HG03039 (cell line): Measurements from ENCODE around the gene GAP43.
"Not testable (repeated sequence)": the region's sequence is repeated elsewhere in the genome, so short reads cannot be mapped to it uniquely, and the experiment has no call there.

Experiments used
- ATAC-seq: cut with Tn5 transposase; IDR thresholded peaks from one replicate; pipeline ENCODE4 v1.9.1; 2021; ENCODE audit warnings: mild to moderate bottlenecking, moderate library complexity; ENCODE audit not compliant: unreplicated experiment

GAP43 gene

DNA sequence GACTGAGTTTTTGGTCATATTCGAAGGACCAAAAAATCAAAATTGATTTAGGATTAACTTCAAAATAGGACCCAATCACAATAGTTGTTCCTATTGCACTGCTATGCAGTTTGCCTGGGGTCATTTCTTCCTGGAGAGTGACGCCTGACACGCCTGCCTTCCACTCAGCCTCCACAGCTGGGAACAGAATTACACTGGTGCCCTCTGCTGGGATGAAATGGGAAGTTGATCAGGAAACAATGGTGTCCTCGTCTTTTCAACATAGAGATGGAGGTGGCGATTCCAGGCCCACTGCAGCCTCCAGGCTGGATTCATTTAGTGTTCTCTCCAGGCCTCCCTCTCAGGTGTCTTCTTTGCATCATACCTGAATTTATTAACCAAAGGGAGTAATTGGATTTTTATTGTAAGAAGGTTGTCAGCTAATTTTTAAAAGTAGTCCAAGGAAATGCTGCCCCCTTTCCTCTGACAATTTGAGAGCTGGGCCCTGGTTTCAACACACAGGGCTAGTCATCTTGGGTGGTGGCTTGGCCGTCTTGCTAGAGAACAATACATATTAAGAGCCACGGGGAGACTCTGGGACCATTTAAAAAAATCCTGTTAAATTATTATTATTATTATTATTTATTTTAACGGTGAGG is 69.7 kb downstream of the GAP43 start:
- ATAC-seq, result peak; percentile 94

DNA sequence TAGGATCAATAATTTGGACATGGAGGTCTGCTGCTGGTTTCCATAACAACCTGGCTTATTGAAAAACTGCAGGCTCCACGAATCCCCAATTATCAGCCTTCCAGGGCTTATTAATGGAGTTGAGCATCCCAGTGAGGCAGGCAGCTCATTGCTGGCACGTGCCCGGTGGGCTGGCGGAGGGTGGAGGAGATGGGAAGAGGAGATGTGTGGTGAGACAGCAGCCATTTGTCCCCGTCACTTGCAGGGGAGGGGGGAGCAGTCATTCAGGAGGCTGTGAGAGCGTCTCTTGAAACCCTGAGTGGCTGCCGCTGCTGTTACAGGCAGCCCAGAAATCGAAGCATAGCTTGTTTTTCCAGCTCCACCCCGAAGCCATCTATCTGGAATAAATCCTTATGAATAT is 70.6 kb downstream of the GAP43 start:
- no peak for ATAC-seq

DNA sequence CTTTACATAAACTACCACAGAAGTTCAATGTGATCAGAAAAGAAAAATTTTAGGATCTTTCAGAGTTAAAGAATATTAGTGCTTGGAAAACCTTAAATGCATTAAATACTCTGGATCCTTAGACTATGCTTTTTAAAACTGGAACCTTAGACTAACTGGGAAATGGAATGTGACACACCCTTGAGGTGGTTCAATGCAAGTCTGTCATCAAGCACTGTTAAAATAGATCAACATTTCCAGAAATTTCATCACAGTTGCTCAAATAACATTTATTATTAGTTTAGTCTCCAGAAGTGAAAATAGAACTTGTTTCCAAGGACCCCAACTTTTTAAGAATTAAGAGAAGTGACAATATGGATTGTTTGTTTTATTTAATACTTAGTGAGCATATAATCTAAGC is 71.8 kb downstream of the GAP43 start:
- ATAC-seq, result no peak

DNA sequence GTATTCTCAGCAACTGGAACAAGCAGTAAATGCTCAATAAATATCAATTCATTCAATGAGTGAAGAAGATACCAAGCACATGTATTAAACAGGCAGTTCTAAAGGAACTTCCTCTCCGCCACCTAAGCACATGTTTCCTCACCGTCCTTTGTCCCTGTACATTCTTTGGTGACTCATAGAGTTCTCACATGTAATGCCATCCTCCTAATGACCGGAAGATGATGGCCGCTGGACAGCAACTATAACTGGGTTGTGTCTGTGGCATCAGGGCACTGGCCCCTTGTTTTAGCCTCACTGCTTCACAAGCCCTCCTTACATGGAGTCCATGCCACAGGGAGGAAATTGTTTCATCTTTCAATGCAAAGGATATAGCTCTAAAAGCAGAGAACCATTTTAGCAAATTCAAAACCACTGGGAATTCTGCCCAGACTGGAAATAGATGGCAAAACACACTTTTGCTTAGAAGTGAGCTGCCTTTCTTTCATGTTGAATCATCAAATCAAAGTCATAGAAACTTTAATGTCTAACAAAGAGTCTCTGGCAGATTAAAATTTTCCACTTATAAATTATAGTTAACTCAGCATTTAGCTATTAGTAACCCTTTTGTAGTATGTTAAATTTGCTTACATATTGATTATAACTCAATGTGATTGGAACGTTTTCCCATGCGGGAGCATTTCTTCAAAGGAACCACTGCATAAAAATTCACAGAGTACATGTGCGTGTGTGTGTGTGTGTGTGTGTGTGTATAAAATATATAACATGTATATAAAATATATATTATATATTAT is 74.1 kb downstream of the GAP43 start:
- no peak for ATAC-seq

DNA sequence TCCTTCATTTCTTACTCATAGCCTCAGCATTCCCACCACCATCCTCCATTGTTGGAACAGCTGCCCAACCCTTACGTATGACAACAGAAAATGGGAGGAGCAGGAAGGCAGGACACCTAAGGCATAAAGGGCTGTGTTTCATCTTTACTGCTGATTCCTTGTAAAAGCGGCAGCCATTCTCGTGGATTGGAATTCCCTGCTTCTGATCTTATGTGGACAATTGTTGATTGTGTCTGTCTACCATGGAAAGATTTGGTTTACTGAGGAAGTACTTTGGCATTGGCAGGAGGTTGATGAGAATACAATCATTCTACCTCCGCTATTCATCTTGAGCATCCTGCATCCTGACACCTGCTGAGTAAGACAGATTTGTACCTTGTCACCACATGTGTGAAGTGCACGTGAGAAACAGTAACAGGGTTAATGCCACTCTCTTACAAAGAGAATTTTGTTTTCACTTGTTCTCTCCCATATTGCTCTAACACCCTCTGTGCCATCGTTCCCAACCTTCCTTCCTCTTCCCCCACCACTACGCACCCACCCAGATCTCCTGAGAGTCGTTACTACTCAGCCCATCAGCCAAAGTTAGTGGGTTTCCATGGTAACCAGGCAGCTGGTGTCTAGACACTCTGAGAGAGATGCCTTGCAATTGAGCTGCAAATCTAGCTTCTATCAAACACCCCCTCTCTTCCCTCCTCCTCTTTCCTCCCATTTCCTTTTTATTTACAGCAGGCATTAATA is 75.7 kb downstream of the GAP43 start:
- ATAC-seq, result no peak

- ATAC-seq, result no peak
Measured at GRCh38 chr3:115699706-115700105, 76.4 kb downstream of the GAP43 start.

GRCh38 chr3:115702598-115702997 is 79.3 kb downstream of the GAP43 start:
- ATAC-seq, result no peak

DNA sequence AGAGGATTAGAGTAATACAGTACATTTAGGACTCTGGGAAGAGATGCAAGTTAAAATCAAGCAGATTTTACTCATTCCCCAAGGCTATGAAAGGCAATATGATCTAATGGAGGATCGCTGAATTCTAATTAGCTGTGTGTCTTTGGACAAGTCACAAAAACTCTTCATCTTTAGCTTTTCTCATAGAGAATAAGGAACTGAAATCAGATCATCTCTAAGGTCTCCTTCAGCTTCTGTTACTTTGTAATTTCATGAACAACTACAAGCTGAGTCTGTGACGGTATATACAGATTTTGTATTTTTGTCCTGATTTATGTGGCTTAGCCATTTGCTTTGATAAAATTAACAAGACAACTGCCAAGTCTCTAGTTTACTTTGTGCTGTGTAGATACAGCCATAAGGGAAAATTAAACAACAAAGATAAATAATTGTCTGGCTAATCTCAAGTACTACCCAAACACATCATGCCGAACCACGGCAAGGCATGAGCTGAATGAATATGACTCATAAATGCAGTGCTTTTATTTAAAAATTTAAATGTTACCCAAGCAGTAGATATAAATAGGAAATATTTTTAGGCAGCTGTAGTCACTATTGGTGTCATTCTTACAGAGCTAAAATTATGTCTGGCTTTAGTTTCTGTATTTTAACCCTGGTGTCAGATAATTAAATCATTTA is 81.5 kb downstream of the GAP43 start:
- ATAC-seq, result no peak

- ATAC-seq, result no peak
Measured at GRCh38 chr3:115706311-115706829, 83.1 kb downstream of the GAP43 start.

- no peak for ATAC-seq
Measured at GRCh38 chr3:115708540-115708939, 85.2 kb downstream of the GAP43 start.

GRCh38 chr3:115709093-115709492 is 85.8 kb downstream of the GAP43 start:
- no peak for ATAC-seq

GRCh38 chr3:115709931-115710330 is 86.6 kb downstream of the GAP43 start:
- no peak for ATAC-seq

- ATAC-seq, result no peak
Measured at GRCh38 chr3:115710799-115711198, 87.5 kb downstream of the GAP43 start.

DNA sequence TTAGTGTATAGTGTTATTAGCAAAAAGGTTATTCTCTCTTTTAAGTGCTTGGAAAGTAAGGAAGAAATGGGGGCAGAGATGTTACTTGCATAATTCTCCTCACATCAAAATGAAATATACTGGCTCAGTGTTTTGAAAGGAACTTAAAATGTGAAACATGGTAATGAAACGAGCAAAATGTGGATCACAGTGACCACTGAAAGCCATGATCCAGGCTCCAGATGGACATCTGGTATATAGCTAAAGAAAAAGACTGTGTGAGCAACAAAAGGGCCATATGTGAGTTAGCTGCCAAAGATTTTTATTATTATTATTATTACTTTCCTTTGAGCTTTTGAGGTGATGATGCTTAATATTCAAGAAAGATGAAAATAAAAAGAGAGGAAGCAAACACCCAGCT is 89.6 kb downstream of the GAP43 start:
- no peak for ATAC-seq

DNA sequence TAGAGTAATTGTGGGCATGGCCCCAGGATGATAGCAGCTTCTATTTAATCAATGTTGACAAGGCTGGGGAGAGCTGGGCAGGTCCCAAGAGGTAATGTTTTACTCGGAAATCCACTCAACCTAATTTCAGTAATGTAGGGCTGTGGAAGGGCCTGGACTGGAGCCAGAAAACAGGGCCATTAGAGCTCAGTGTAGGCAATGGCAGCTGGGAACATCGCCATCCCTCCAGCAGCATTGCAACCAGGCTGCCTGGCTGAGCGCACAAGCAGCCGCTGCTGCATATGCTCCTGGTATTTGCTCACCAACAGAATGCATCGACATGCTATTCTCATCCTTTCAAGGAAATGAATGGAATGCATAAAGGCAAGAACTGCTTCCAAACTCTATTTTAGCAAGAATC is 90.0 kb downstream of the GAP43 start:
- ATAC-seq, result no peak

DNA sequence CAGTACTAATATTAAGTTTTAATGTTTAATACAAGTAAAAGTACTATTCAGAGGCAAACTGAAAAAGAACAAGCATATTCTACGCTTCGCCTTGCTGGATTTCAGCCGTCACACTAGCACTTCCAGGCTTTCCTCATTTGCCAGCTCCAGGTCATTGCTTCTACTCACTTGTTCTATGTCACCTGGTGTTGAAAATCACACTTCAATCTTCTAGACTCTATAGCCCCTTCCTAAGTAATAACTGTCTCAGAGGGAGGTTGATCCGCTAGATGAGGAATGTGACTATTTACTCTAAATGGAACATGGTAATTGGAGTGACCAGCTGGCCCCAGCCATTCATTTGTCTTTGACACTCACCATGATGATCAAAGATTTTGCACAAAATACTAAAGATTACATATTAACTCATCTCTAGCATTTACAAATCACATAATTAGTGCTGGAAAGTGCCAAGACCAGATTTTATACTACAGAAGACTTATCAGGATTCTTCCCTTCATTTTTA is 92.0 kb downstream of the GAP43 start:
- no peak for ATAC-seq

- ATAC-seq, result no peak
Measured at GRCh38 chr3:115720983-115721382, 97.7 kb downstream of the GAP43 start.

- ATAC-seq, result no peak
Measured at GRCh38 chr3:115725800-115726199, 102.5 kb downstream of the GAP43 start.

DNA sequence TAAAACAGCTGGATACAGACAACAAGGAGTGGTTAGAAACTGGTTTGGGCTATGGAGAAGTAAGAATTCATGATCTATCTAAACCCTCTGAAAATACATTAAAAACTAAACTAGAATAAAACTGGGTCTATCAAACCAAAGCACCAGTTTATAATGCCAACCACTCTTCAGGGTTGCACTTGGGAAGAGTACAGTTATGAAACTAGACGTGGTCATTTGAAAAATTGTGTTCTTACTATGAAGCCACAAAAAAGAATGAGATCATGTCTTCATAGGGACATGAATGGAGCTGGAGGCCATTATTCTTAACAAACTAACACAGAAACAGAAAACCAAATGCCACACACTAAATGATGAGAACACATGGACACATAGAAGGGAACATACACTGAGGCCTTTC is 103.8 kb downstream of the GAP43 start:
- ATAC-seq, result no peak

DNA sequence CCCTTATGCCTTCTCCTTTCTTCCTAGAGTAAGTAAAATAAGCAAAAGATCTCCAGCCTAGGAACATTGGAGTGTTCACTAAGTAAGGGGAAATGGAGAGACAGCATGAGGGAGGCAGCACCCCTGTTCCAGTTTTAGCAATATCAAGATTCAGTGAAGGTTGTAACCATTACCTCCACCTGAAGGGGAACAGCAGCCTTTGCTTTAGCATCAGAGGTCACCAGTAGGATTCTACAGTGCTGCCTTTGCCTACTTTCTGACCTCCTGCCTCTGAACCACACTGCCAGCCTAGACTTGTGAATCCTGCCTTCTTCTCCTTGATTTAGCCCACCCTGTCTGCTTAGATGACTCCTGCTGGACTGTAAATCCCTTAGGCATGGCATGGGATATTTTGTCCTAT is 104.7 kb downstream of the GAP43 start:
- no peak for ATAC-seq

DNA sequence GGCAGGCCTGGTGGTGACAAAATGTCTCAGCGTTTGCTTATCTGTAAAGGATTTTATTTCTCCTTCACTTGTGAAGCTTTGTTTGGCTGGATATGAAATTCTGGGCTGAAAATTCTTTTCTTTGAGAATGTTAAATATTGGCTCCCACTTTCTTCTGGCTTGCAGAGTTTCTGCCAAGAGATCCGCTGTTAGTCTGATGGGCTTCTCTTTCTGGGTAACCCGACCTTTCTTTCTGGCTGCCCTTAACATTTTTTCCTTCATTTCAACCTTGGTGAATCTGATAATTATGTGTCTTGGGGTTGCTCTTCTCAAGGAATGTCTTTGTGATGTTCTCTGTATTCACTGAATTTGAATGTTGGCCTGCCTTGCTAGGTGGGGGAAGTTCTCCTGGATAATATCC is 113.0 kb downstream of the GAP43 start:
- ATAC-seq, result not testable (repeated sequence)
